Parathyroid adenoma (tissue), 2 donors: ENCODE results near the gene ICAM1.

ENCODE experiments used
- H2AFZ ChIP-seq: fragments of 300-600 bp; sonication (generic); one replicate; pipeline ENCODE4 v1.7.0; 2017; ENCODE audit warnings: antibody characterized with exemption, mild to moderate bottlenecking
- H3K27ac ChIP-seq: fragments of 300-600 bp; sonication (generic); one replicate; pipeline ENCODE4 v1.7.0; 2017
- H3K27me3 ChIP-seq: fragments of 300-600 bp; sonication (generic); one replicate; pipeline ENCODE4 v1.7.0; 2017; ENCODE audit warnings: low read length; ENCODE audit not compliant: control insufficient read depth, insufficient read depth
- H3K36me3 ChIP-seq: fragments of 300-600 bp; sonication (generic); one replicate; pipeline ENCODE4 v1.7.0; 2017; ENCODE audit warnings: low read length; ENCODE audit not compliant: control insufficient read depth, insufficient read depth
- H3K4me1 ChIP-seq: fragments of 300-600 bp; sonication (generic); one replicate; pipeline ENCODE4 v1.7.0; 2017; ENCODE audit warnings: control low read depth
- H3K4me2 ChIP-seq: fragments of 300-600 bp; sonication (generic); one replicate; pipeline ENCODE4 v1.7.0; 2017; ENCODE audit warnings: low read length
- H3K4me3 ChIP-seq: fragments of 300-600 bp; sonication (generic); one replicate; pipeline ENCODE4 v1.7.0; 2017; ENCODE audit warnings: low read depth, low read length
- H3K79me2 ChIP-seq: fragments of 300-600 bp; sonication (generic); one replicate; pipeline ENCODE4 v1.7.0; 2017; ENCODE audit warnings: control low read depth
- H3K9ac ChIP-seq: fragments of 300-600 bp; sonication (generic); one replicate; pipeline ENCODE4 v1.7.0; 2017; ENCODE audit warnings: mild to moderate bottlenecking
- H3K9me3 ChIP-seq: fragments of 300-600 bp; sonication (generic); one replicate; pipeline ENCODE4 v1.7.0; 2017; ENCODE audit warnings: low read length; ENCODE audit not compliant: control insufficient read depth
- CTCF ChIP-seq: fragments of 300-600 bp; sonication (generic); IDR thresholded peaks from one replicate; pipeline ENCODE4 v1.7.0; 2017; ENCODE audit warnings: antibody characterized with exemption, mild to moderate bottlenecking
- donor health status: primary hyperparathyroidism.

The ICAM1 gene

GRCh38 chr19:10292206-10292788 is 21.4 kb downstream of the ICAM1 start:
- Histone ChIP-seq H3K4me2 (peak overlapping the region; percentile 73), H3K27me3 (peaks cover 11% of the 10 kb centered on the region), H3K79me2 (no peaks in the 10 kb centered on the region), H3K9ac (no peak overlapping the region), H3K4me1 (peaks cover 12% of the 10 kb centered on the region), H3K4me3 (peak overlapping the region; percentile 39), H3K27ac (no peak overlapping the region), H2AFZ (peak overlapping the region; percentile 20), H3K36me3 (no peaks in the 10 kb centered on the region), H3K9me3 (no peaks in the 10 kb centered on the region)
- TF ChIP-seq CTCF = no peak

- no peaks in the 10 kb centered on the region for H3K9me3 ChIP-seq
- H2AFZ ChIP-seq = peak overlapping the region; percentile 20
- H3K27ac ChIP-seq = no peak overlapping the region
- H3K79me2 ChIP-seq = no peaks in the 10 kb centered on the region
- H3K4me2 ChIP-seq = peak overlapping the region; percentile 22
- H3K27me3 ChIP-seq = peaks cover 11% of the 10 kb centered on the region
- H3K4me1 ChIP-seq = peaks cover 12% of the 10 kb centered on the region
- no peak for TF ChIP-seq CTCF
- H3K4me3 ChIP-seq = peak overlapping the region; percentile 34
- no peak overlapping the region for H3K9ac ChIP-seq
- H3K36me3 ChIP-seq = no peaks in the 10 kb centered on the region
Observed at GRCh38 chr19:10292789-10293636, 22.1 kb downstream of the ICAM1 start.

GRCh38 chr19:10293637-10294367 is 22.9 kb downstream of the ICAM1 start:
- no peak overlapping the region for H3K9ac ChIP-seq
- H3K4me2 ChIP-seq = no peak overlapping the region
- H2AFZ ChIP-seq = no peak overlapping the region
- H3K36me3 ChIP-seq = no peaks in the 10 kb centered on the region
- no peak overlapping the region for H3K27ac ChIP-seq
- H3K4me3 ChIP-seq = peak overlapping the region; percentile 34
- H3K79me2 ChIP-seq = no peaks in the 10 kb centered on the region
- no peaks in the 10 kb centered on the region for H3K9me3 ChIP-seq
- peaks cover 11% of the 10 kb centered on the region for H3K27me3 ChIP-seq
- H3K4me1 ChIP-seq = peaks cover 12% of the 10 kb centered on the region
- TF ChIP-seq CTCF = no peak

GRCh38 chr19:10294368-10294697 is 23.4 kb downstream of the ICAM1 start:
- no peak overlapping the region for H3K27ac ChIP-seq
- peaks cover 11% of the 10 kb centered on the region for H3K4me1 ChIP-seq
- peak overlapping the region; percentile 51 for H3K4me3 ChIP-seq

More at GRCh38 chr19:10294368-10294697, 23.4 kb downstream of the ICAM1 start:
- H3K36me3 ChIP-seq = no peaks in the 10 kb centered on the region
- no peak overlapping the region for H2AFZ ChIP-seq
- no peaks in the 10 kb centered on the region for H3K9me3 ChIP-seq
- peak overlapping the region; percentile 33 for H3K4me2 ChIP-seq
- H3K27me3 ChIP-seq = peaks cover 11% of the 10 kb centered on the region
- H3K9ac ChIP-seq = no peak overlapping the region
- TF ChIP-seq CTCF = no peak
- no peaks in the 10 kb centered on the region for H3K79me2 ChIP-seq
